Endodermal cell (in vitro differentiated cells): ENCODE measurements around the gene TBC1D21. TPM values are rescaled to one million over a fixed set of nuclear protein-coding genes. Genes with fewer than 3 reads are reported as not detected.
A peak's percentile ranks its signal among the peaks of the same experiment; 100 is the strongest.

Experiments
- DNase-seq: peaks from one replicate; pipeline ENCODE4 v3.0.0-alpha.2; 2017
- H3K27ac ChIP-seq: 2 replicates; pipeline ENCODE4 v1.5.1; 2013; ENCODE audit warnings: mild to moderate bottlenecking, low read depth, low read length, moderate library complexity
- H3K27me3 ChIP-seq: 2 replicates; pipeline ENCODE4 v1.6.1; 2013; ENCODE audit warnings: mild to moderate bottlenecking, low read length, moderate library complexity; ENCODE audit not compliant: insufficient read depth, control insufficient read depth, poor library complexity, severe bottlenecking
- H3K36me3 ChIP-seq: 2 replicates; pipeline ENCODE4 v1.7.0; 2013; ENCODE audit warnings: mild to moderate bottlenecking, low read length, moderate library complexity; ENCODE audit not compliant: control insufficient read depth, insufficient read depth
- H3K4me1 ChIP-seq: one replicate; pipeline ENCODE4 v1.7.0; 2013; ENCODE audit warnings: low read length; ENCODE audit not compliant: control insufficient read depth, insufficient read depth
- H3K4me3 ChIP-seq: 2 replicates; pipeline ENCODE4 v1.5.1; 2013; ENCODE audit warnings: mild to moderate bottlenecking, low read length, moderate library complexity
- H3K9ac ChIP-seq: 2 replicates; pipeline ENCODE4 v1.6.1; 2013; ENCODE audit warnings: mild to moderate bottlenecking, low read length, moderate library complexity; ENCODE audit not compliant: poor library complexity, severe bottlenecking; ENCODE audit errors: extremely low read depth
- H3K9me3 ChIP-seq: 2 replicates; pipeline ENCODE4 v1.6.1; 2013; ENCODE audit warnings: mild to moderate bottlenecking, low read length, moderate library complexity; ENCODE audit not compliant: control insufficient read depth
- H3K27ac Mint-ChIP-seq: 2 replicates; pipeline ENCODE4 v1.8.0; 2020; ENCODE audit warnings: mixed read lengths
- H3K27me3 Mint-ChIP-seq: 2 replicates; pipeline ENCODE4 v1.8.0; 2021; ENCODE audit warnings: mild to moderate bottlenecking, mixed read lengths; ENCODE audit not compliant: insufficient read depth
- H3K36me3 Mint-ChIP-seq: 2 replicates; pipeline ENCODE4 v1.8.0; 2020; ENCODE audit warnings: low read depth, mixed read lengths
- H3K4me1 Mint-ChIP-seq: 2 replicates; pipeline ENCODE4 v1.8.0; 2020; ENCODE audit warnings: mixed read lengths
- H3K4me3 Mint-ChIP-seq: 2 replicates; pipeline ENCODE4 v1.8.0; 2020; ENCODE audit warnings: mild to moderate bottlenecking, moderate library complexity, mixed read lengths
- H3K9me3 Mint-ChIP-seq: 2 replicates; pipeline ENCODE4 v1.8.0; 2020; ENCODE audit warnings: mild to moderate bottlenecking, mixed read lengths
- WGBS, 2 experiments: methylation state at CpG; one replicate each; pipeline versions ENCODE4 v1.1.5 to v1.1.7; 2013; ENCODE audit warnings: missing lambda C conversion rate in 2 of 2, mixed read lengths in 1 of 2; ENCODE audit not compliant: insufficient coverage in 1 of 2, insufficient read length in 1 of 2; 5-methylcytosine and 5-hydroxymethylcytosine counted together
- total RNA-seq, 2 donors: library from RNA; stranded (reverse); fragmentation: NEBNext Ultra II Directional in 1 of 2; extraction: Animal tissue kit (Norgen Biotek cat#: 25700) in 1 of 2; gene quantifications; 2 replicates in 1 of 2; 3 replicates in 1 of 2; pipeline ENCODE4 v1.2.1, GENCODE V29; 2021
- TF ChIP-seq, protein P1 (sequence below): fragments of 200-600 bp; sonication (generic); conservative IDR thresholded peaks from 2 replicates; pipeline ENCODE4 v1.5.0; 2021; ENCODE audit warnings: antibody characterized with exemption, mild to moderate bottlenecking

TBC1D21 gene
- total RNA-seq, 2 donors from 2014 or later, result not detected

- Mint-ChIP-seq H3K36me3 (no peaks in the 10 kb centered on the region), H3K4me1 (no peaks in the 10 kb centered on the region), H3K27ac (no peak overlapping the region), H3K4me3 (no peak overlapping the region), H3K9me3 (no peaks in the 10 kb centered on the region), H3K27me3 (peaks cover 15% of the 10 kb centered on the region)
- no peaks in the 10 kb centered on the region for H3K4me1 ChIP-seq
- no peaks in the 10 kb centered on the region for H3K9me3 ChIP-seq
- WGBS, 2 experiments, result 86 to 89% methylated on average over 8 of the region's 8 CpGs
- H3K4me3 ChIP-seq, result no peak overlapping the region
- no peak overlapping the region for H3K27ac ChIP-seq
- no peak overlapping the region for H3K9ac ChIP-seq
- TF ChIP-seq, protein P1, sequence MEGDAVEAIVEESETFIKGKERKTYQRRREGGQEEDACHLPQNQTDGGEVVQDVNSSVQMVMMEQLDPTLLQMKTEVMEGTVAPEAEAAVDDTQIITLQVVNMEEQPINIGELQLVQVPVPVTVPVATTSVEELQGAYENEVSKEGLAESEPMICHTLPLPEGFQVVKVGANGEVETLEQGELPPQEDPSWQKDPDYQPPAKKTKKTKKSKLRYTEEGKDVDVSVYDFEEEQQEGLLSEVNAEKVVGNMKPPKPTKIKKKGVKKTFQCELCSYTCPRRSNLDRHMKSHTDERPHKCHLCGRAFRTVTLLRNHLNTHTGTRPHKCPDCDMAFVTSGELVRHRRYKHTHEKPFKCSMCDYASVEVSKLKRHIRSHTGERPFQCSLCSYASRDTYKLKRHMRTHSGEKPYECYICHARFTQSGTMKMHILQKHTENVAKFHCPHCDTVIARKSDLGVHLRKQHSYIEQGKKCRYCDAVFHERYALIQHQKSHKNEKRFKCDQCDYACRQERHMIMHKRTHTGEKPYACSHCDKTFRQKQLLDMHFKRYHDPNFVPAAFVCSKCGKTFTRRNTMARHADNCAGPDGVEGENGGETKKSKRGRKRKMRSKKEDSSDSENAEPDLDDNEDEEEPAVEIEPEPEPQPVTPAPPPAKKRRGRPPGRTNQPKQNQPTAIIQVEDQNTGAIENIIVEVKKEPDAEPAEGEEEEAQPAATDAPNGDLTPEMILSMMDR, result no peak
- no peaks in the 10 kb centered on the region for H3K27me3 ChIP-seq
- DNase-seq, result no peak
- no peaks in the 10 kb centered on the region for H3K36me3 ChIP-seq
These were observed 33.5 kb upstream of the TBC1D21 start for GRCh38 chr15:73839699-73840377.

- H3K9me3 ChIP-seq, result no peaks in the 10 kb centered on the region
- peaks cover 8% of the 10 kb centered on the region for H3K27me3 Mint-ChIP-seq
- H3K9ac ChIP-seq, result no peak overlapping the region
- TF ChIP-seq, protein P1, result no peak
- no peak overlapping the region for H3K4me3 Mint-ChIP-seq
- H3K9me3 Mint-ChIP-seq, result no peaks in the 10 kb centered on the region
- no peak overlapping the region for H3K27ac Mint-ChIP-seq
- no peak overlapping the region for H3K4me3 ChIP-seq
- WGBS, 2 experiments, result 82 to 89% methylated on average over 3 to 8 of the region's 8 CpGs
- no peaks in the 10 kb centered on the region for H3K27me3 ChIP-seq
- no peak for DNase-seq
- H3K4me1 Mint-ChIP-seq, result no peaks in the 10 kb centered on the region
- H3K36me3 ChIP-seq, result no peaks in the 10 kb centered on the region
- no peak overlapping the region for H3K27ac ChIP-seq
- H3K4me1 ChIP-seq, result no peaks in the 10 kb centered on the region
- H3K36me3 Mint-ChIP-seq, result no peaks in the 10 kb centered on the region
These were observed 32.6 kb upstream of the TBC1D21 start for GRCh38 chr15:73840771-73841170.

GRCh38 chr15:73841756-73842725 is 31.3 kb upstream of the TBC1D21 start:
- H3K4me3 Mint-ChIP-seq, result no peak overlapping the region
- WGBS, 2 experiments, result 77 to 79% methylated on average over 17 of the region's 17 CpGs
- no peaks in the 10 kb centered on the region for H3K9me3 Mint-ChIP-seq
- TF ChIP-seq, protein P1, result no peak
- H3K36me3 Mint-ChIP-seq, result no peaks in the 10 kb centered on the region
- no peak overlapping the region for H3K27ac Mint-ChIP-seq
- H3K4me1 ChIP-seq, result no peaks in the 10 kb centered on the region
- peak overlapping the region; percentile 24 for H3K27ac ChIP-seq
- H3K4me1 Mint-ChIP-seq, result no peaks in the 10 kb centered on the region
- H3K27me3 ChIP-seq, result no peaks in the 10 kb centered on the region
- peaks cover 10% of the 10 kb centered on the region for H3K27me3 Mint-ChIP-seq
- no peaks in the 10 kb centered on the region for H3K36me3 ChIP-seq
- H3K9ac ChIP-seq, result no peak overlapping the region
- H3K9me3 ChIP-seq, result no peaks in the 10 kb centered on the region
- H3K4me3 ChIP-seq, result no peak overlapping the region
- DNase-seq, result no peak
